ENCODE measurements around the gene HTR3C.

The HTR3C gene

GRCh38 chr3:184078851-184079250 is 26.0 kb downstream of the HTR3C start:
- ChIA-PET CTCF (interaction anchor here (0.9 kb wide), 1 partner anchor 57 kb away, joined by 3 read pairs; the partner anchor contains the start of gene EIF2B5), POLR2A (no interaction called here)
- H3K4me3 ChIP-seq (ENCODE audit: low read depth, low read length), result no peak overlapping the region
- TF ChIP-seq, protein P1, sequence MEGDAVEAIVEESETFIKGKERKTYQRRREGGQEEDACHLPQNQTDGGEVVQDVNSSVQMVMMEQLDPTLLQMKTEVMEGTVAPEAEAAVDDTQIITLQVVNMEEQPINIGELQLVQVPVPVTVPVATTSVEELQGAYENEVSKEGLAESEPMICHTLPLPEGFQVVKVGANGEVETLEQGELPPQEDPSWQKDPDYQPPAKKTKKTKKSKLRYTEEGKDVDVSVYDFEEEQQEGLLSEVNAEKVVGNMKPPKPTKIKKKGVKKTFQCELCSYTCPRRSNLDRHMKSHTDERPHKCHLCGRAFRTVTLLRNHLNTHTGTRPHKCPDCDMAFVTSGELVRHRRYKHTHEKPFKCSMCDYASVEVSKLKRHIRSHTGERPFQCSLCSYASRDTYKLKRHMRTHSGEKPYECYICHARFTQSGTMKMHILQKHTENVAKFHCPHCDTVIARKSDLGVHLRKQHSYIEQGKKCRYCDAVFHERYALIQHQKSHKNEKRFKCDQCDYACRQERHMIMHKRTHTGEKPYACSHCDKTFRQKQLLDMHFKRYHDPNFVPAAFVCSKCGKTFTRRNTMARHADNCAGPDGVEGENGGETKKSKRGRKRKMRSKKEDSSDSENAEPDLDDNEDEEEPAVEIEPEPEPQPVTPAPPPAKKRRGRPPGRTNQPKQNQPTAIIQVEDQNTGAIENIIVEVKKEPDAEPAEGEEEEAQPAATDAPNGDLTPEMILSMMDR (IDR thresholded peaks at IDR 0.05; ENCODE audit: insufficient read depth, low read length, missing control alignments), result no peak
- DNase-seq (ENCODE audit: low read depth, low spot score), result no peak

DNA sequence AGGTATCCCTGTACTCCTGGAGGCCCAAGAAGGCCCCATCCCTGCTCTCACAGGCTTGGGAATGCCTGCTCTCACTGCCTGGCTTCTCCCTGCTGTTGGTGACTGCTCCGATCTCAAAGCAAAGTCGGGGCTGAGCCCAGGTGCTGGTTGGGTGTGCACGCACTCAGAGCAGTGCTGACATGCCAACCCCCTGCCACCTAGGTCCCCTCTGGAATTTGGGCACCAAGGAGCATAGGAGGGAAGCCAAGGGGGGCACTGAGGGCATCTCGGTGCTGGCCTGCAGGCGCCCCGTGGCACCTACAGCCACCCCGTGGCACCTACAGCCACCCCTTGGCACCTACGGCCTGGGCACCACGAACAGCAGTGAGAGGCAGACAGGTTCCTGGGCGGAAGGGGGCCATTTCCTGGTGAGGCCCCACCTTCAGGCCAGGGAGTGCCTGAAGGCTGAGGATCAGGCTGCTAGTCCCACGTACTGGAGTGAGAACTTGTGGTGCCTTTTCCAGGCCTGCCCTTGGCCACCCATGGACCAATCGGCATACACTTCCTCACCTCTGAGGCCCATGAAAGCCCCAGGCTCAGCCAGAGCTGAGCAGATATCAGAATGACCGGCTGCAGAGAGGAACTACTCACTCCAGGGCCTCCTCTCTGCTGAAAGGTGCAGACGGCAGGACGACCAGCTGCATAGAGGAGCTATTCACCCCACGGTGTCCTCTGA is 28.4 kb downstream of the HTR3C start:
- POLR2A ChIA-PET, result no interaction called here
- TF ChIP-seq, protein P1 (IDR thresholded peaks at IDR 0.05; ENCODE audit: insufficient read depth, low read length, missing control alignments), result no peak
- no peak for DNase-seq (ENCODE audit: low read depth, low spot score)
- no peak overlapping the region for H3K4me3 ChIP-seq (ENCODE audit: low read depth, low read length)
- CTCF ChIA-PET, result no interaction called here

GRCh38 chr3:184082034-184082433 is 29.2 kb downstream of the HTR3C start:
- no peak overlapping the region for H3K4me3 ChIP-seq (ENCODE audit: low read depth, low read length)
- no peak for DNase-seq (ENCODE audit: low read depth, low spot score)
- TF ChIP-seq, protein P1 (IDR thresholded peaks at IDR 0.05; ENCODE audit: insufficient read depth, low read length, missing control alignments), result no peak
- POLR2A ChIA-PET, result interaction anchor here (0.6 kb wide), 1 partner anchor 693 kb away, joined by 3 read pairs; no protein-coding TSS in a partner anchor
- CTCF ChIA-PET, result no interaction called here

DNA sequence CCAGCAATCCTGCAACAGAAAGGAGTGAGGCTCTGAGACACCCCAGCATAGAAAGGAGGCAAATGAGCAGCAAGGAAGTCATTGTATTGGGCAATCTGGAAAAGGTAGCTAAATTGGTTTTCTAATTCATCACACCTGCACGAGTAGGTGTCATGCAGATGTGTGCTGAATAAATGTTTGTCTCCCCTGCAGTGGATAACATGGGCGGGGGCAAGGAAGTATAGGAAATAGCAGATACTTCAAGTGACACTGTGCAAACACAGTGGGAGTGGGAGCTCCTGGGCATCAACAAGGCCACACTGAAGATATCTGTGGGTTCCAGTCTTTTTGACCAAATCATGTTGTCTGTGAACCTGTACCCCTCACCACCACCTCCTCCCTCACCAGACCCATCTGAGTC is 29.6 kb downstream of the HTR3C start:
- no peak overlapping the region for H3K4me3 ChIP-seq (ENCODE audit: low read depth, low read length)
- POLR2A ChIA-PET, result interaction anchor here (0.6 kb wide), 1 partner anchor 692 kb away, joined by 3 read pairs; no protein-coding TSS in a partner anchor
- DNase-seq (ENCODE audit: low read depth, low spot score), result no peak
- CTCF ChIA-PET, result no interaction called here
- TF ChIP-seq, protein P1 (IDR thresholded peaks at IDR 0.05; ENCODE audit: insufficient read depth, low read length, missing control alignments), result no peak

GRCh38 chr3:184085389-184085852 is 32.6 kb downstream of the HTR3C start:
- H3K4me3 ChIP-seq (ENCODE audit: low read depth, low read length), result no peak overlapping the region
- ChIA-PET CTCF (no interaction called here), POLR2A (no interaction called here)
- TF ChIP-seq, protein P1 (IDR thresholded peaks at IDR 0.05; ENCODE audit: insufficient read depth, low read length, missing control alignments), result no peak
- no peak for DNase-seq (ENCODE audit: low read depth, low spot score)

DNA sequence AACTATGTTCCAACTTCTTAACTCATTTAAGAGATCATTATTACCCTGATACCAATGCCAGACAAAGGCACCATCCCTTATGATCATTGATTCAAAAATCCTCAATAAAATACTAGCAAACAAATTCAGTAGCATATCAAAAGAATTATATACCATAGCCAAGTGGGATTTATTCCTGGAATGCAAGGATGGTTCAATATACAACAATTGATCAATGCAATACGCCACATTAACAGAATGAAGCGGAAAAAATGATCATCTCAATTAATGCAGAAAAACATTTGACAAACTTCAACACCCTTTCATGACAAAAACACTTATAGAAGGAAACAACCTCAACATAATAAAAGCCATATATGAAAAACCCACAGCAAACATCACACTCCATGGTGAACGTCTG is 39.4 kb downstream of the HTR3C start:
- ChIA-PET CTCF (no interaction called here), POLR2A (no interaction called here)
- no peak for DNase-seq (ENCODE audit: low read depth, low spot score)
- TF ChIP-seq, protein P1 (IDR thresholded peaks at IDR 0.05; ENCODE audit: insufficient read depth, low read length, missing control alignments), result no peak
- no peak overlapping the region for H3K4me3 ChIP-seq (ENCODE audit: low read depth, low read length)

All from AG04449 (cell line).